ENCODE data around the gene PSMB7.

The PSMB7 gene

GRCh38 chr9:124373386-124373785 is 41.9 kb downstream of the PSMB7 start:
- Histone ChIP-seq H3K4me2 (ENCODE audit: low read length) (no peak overlapping the region), H3K79me2 (ENCODE audit: insufficient read depth, low read length) (peaks cover 34% of the 10 kb centered on the region), H3K9ac (ENCODE audit: low read length) (no peak overlapping the region), H3K36me3 (ENCODE audit: insufficient read depth, low read length) (peaks cover 42% of the 10 kb centered on the region), H3K27ac (ENCODE audit: low read depth, low read length, poor library complexity, severe bottlenecking) (no peak overlapping the region), H3K9me3 (ENCODE audit: low read length) (peaks cover 6% of the 10 kb centered on the region), H3K27me3 (ENCODE audit: insufficient read depth, low read length) (no peaks in the 10 kb centered on the region), H3K4me3 (ENCODE audit: low read depth, low read length, poor library complexity, severe bottlenecking) (no peak overlapping the region), H3K9me2 (ENCODE audit: low read depth, low read length) (no peaks in the 10 kb centered on the region), H4K20me1 (ENCODE audit: insufficient read depth, low read length) (no peaks in the 10 kb centered on the region), H2AFZ (ENCODE audit: low read length) (no peak overlapping the region), H3K4me1 (ENCODE audit: insufficient read depth, low read length, severe bottlenecking) (no peaks in the 10 kb centered on the region), H3F3A (ENCODE audit: insufficient read depth, low read length) (no peaks in the 10 kb centered on the region)
- no peak for TF ChIP-seq EZH2 (IDR thresholded peaks at IDR 0.05; ENCODE audit: borderline replicate concordance, low read length)
- no peak for TF ChIP-seq CTCF (IDR thresholded peaks at IDR 0.05; ENCODE audit: low read length)

GRCh38 chr9:124372038-124372437 is 43.2 kb downstream of the PSMB7 start:
- no peaks in the 10 kb centered on the region for H4K20me1 ChIP-seq (ENCODE audit: insufficient read depth, low read length)
- peaks cover 6% of the 10 kb centered on the region for H3K9me3 ChIP-seq (ENCODE audit: low read length)
- H3K9ac ChIP-seq (ENCODE audit: low read length) = no peak overlapping the region
- no peaks in the 10 kb centered on the region for H3K9me2 ChIP-seq (ENCODE audit: low read depth, low read length)
- H3F3A ChIP-seq (ENCODE audit: insufficient read depth, low read length) = no peaks in the 10 kb centered on the region
- no peaks in the 10 kb centered on the region for H3K27me3 ChIP-seq (ENCODE audit: insufficient read depth, low read length)
- peaks cover 38% of the 10 kb centered on the region for H3K79me2 ChIP-seq (ENCODE audit: insufficient read depth, low read length)
- no peak overlapping the region for H2AFZ ChIP-seq (ENCODE audit: low read length)
- H3K36me3 ChIP-seq (ENCODE audit: insufficient read depth, low read length) = peaks cover 34% of the 10 kb centered on the region
- no peak overlapping the region for H3K4me3 ChIP-seq (ENCODE audit: low read depth, low read length, poor library complexity, severe bottlenecking)
- no peak overlapping the region for H3K27ac ChIP-seq (ENCODE audit: low read depth, low read length, poor library complexity, severe bottlenecking)
- H3K4me1 ChIP-seq (ENCODE audit: insufficient read depth, low read length, severe bottlenecking) = no peaks in the 10 kb centered on the region
- H3K4me2 ChIP-seq (ENCODE audit: low read length) = no peak overlapping the region
- no peak for TF ChIP-seq EZH2 (IDR thresholded peaks at IDR 0.05; ENCODE audit: borderline replicate concordance, low read length)
- no peak for TF ChIP-seq CTCF (IDR thresholded peaks at IDR 0.05; ENCODE audit: low read length)

DNA sequence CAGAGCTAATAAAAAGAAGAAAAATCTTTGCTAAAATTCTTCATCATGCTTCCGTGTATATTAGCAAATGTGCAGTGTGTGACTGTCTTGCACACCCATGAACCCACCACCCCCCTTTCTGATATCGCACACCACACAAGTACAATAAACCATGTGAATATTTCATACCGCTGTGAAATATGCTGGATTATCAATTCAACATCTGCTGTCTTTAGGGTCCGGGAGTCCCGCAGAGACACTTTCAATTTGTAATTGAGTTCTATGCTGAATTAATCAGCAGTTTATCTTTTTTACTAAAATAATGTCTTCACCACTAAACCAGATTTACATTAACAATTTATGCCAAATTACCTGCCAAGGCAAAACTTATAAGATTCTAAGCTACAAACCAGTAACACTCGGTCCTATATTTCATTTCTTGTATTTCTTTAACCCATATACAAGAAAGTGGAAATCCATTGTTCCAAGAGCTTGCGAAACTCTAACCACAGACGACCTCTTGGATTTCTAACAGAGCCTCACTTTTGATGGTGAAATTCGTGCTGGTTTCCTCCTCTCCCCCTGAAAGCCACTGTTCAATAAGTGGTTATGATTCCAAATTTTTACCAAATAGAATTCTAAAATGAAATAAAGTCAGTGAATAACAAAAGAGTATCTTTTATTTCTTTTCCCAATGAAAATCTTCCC is 44.2 kb downstream of the PSMB7 start:
- Histone ChIP-seq H3K27ac (ENCODE audit: low read depth, low read length, poor library complexity, severe bottlenecking) (no peak overlapping the region), H3K9me2 (ENCODE audit: low read depth, low read length) (no peaks in the 10 kb centered on the region), H3K36me3 (ENCODE audit: insufficient read depth, low read length) (peaks cover 33% of the 10 kb centered on the region), H3K27me3 (ENCODE audit: insufficient read depth, low read length) (no peaks in the 10 kb centered on the region), H3K4me3 (ENCODE audit: low read depth, low read length, poor library complexity, severe bottlenecking) (no peak overlapping the region), H3F3A (ENCODE audit: insufficient read depth, low read length) (no peaks in the 10 kb centered on the region), H2AFZ (ENCODE audit: low read length) (no peak overlapping the region), H3K79me2 (ENCODE audit: insufficient read depth, low read length) (peaks cover 38% of the 10 kb centered on the region), H3K4me2 (ENCODE audit: low read length) (no peak overlapping the region), H3K9ac (ENCODE audit: low read length) (no peak overlapping the region), H4K20me1 (ENCODE audit: insufficient read depth, low read length) (no peaks in the 10 kb centered on the region), H3K9me3 (ENCODE audit: low read length) (peaks cover 6% of the 10 kb centered on the region), H3K4me1 (ENCODE audit: insufficient read depth, low read length, severe bottlenecking) (no peaks in the 10 kb centered on the region)
- TF ChIP-seq CTCF (IDR thresholded peaks at IDR 0.05; ENCODE audit: low read length) (no peak), EZH2 (IDR thresholded peaks at IDR 0.05; ENCODE audit: borderline replicate concordance, low read length) (no peak)

Measured in OCI-LY1 (cell line).